ENCODE data around the gene KRTAP6-1. TPM values are rescaled to one million over a fixed set of nuclear protein-coding genes. Genes with fewer than 3 reads are reported as not detected.

The KRTAP6-1 gene
- total RNA-seq, 2 experiments from 2014 or later = not detected

DNA sequence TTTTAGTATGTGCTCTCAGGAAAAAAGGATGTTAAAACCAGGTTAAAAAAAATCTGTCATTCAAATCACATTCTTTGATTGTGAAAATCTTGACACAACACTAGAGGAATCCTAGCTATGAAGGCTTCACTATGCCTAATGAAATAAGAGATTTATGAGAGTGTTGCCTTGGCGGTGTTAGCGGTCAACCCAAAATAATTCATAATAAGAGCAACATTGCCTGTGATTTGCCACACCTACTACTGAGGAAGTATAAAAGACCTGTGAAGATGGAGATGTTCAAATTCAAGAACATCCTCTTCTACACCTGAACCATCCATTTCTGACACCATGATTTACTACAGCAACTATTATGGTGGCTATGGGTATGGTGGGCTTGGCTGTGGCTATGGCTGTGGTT lies 2.4 kb upstream of the KRTAP6-1 start, which contains the start of gene KRTAP20-1:
TSS of gene KRTAP20-1 (plus strand) at position 301 of the 400 bp plus-strand sequence. CDS start at position 331, 30 bp downstream.
- no peaks in the 10 kb centered on the region for H4K20me1 ChIP-seq (ENCODE audit: insufficient read depth, low read length)
- H3K79me2 ChIP-seq (ENCODE audit: insufficient read depth, low read depth, low read length) = no peaks in the 10 kb centered on the region
- H3K4me3 ChIP-seq (ENCODE audit: low read depth, low read length, poor library complexity, severe bottlenecking) = no peak within 1 kb of the TSS
- no peaks in the 10 kb centered on the region for H3K4me1 ChIP-seq (ENCODE audit: insufficient read depth, low read length, poor library complexity, severe bottlenecking)
- H2AFZ ChIP-seq (ENCODE audit: low read length) = no peak within 1 kb of the TSS
- H3K27ac ChIP-seq (ENCODE audit: low read depth, low read length, poor library complexity, severe bottlenecking) = no peak within 1 kb of the TSS
- H3K9me2 ChIP-seq (ENCODE audit: insufficient read depth, low read length) = no peaks in the 10 kb centered on the region
- TF ChIP-seq, protein P1, sequence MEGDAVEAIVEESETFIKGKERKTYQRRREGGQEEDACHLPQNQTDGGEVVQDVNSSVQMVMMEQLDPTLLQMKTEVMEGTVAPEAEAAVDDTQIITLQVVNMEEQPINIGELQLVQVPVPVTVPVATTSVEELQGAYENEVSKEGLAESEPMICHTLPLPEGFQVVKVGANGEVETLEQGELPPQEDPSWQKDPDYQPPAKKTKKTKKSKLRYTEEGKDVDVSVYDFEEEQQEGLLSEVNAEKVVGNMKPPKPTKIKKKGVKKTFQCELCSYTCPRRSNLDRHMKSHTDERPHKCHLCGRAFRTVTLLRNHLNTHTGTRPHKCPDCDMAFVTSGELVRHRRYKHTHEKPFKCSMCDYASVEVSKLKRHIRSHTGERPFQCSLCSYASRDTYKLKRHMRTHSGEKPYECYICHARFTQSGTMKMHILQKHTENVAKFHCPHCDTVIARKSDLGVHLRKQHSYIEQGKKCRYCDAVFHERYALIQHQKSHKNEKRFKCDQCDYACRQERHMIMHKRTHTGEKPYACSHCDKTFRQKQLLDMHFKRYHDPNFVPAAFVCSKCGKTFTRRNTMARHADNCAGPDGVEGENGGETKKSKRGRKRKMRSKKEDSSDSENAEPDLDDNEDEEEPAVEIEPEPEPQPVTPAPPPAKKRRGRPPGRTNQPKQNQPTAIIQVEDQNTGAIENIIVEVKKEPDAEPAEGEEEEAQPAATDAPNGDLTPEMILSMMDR (conservative IDR thresholded peaks at IDR 0.05; ENCODE audit: low read length) = no peak
- no peak for DNase-seq (ENCODE audit: low spot score)
- intact Hi-C loops (cut with micrococcal nuclease; ENCODE audit: unreplicated experiment) = no loop called here
- ChIA-PET POLR2A (no interaction called here), CTCF (ENCODE audit: unreplicated experiment) (no interaction called here)
- no peaks in the 10 kb centered on the region for H3K36me3 ChIP-seq (ENCODE audit: insufficient read depth, low read length)
- H3K9me3 ChIP-seq (ENCODE audit: low read length) = no peaks in the 10 kb centered on the region
- BruUV-seq (replicated peaks) = no TSS peak
- no peak within 1 kb of the TSS for H3K4me2 ChIP-seq (ENCODE audit: low read length)

DNA sequence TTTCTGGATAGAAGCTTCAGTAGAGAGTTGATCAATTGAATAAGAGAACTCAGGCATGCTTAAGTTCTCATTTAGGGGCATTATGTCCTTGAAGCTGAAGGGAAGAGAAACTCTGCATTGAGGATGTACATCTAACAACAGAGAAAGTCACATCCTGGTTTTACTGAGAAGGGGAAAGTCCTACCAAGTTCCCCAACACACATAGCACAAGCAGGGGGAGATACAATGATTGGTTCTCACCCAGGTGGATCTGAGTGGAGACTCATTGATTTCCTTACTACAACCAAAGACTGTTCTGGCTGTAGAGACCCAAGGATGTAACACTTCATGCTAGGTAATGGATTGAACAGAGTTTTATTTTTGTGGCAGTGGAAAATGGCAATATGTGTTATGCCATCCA lies 1.5 kb upstream of the KRTAP6-1 start:
- Histone ChIP-seq H2AFZ (ENCODE audit: low read length) (no peak overlapping the region), H3K36me3 (ENCODE audit: insufficient read depth, low read length) (no peaks in the 10 kb centered on the region), H3K27ac (ENCODE audit: low read depth, low read length, poor library complexity, severe bottlenecking) (no peak overlapping the region), H3K4me2 (ENCODE audit: low read length) (no peak overlapping the region), H3K4me3 (ENCODE audit: low read depth, low read length, poor library complexity, severe bottlenecking) (no peak overlapping the region), H3K9me2 (ENCODE audit: insufficient read depth, low read length) (no peaks in the 10 kb centered on the region), H3K9me3 (ENCODE audit: low read length) (no peaks in the 10 kb centered on the region), H3K4me1 (ENCODE audit: insufficient read depth, low read length, poor library complexity, severe bottlenecking) (no peaks in the 10 kb centered on the region), H3K79me2 (ENCODE audit: insufficient read depth, low read depth, low read length) (no peaks in the 10 kb centered on the region), H4K20me1 (ENCODE audit: insufficient read depth, low read length) (no peaks in the 10 kb centered on the region)
- intact Hi-C loops (cut with micrococcal nuclease; ENCODE audit: unreplicated experiment) = no loop called here
- BruUV-seq (replicated peaks) = no TSS peak
- CTCF ChIA-PET (ENCODE audit: unreplicated experiment) = no interaction called here
- POLR2A ChIA-PET = no interaction called here
- TF ChIP-seq, protein P1 (conservative IDR thresholded peaks at IDR 0.05; ENCODE audit: low read length) = no peak
- no peak for TF ChIP-seq EZH2phosphoT487 (IDR thresholded peaks at IDR 0.05; ENCODE audit: borderline replicate concordance, low read depth, low read length)
- no peak for DNase-seq (ENCODE audit: low spot score)

DNA sequence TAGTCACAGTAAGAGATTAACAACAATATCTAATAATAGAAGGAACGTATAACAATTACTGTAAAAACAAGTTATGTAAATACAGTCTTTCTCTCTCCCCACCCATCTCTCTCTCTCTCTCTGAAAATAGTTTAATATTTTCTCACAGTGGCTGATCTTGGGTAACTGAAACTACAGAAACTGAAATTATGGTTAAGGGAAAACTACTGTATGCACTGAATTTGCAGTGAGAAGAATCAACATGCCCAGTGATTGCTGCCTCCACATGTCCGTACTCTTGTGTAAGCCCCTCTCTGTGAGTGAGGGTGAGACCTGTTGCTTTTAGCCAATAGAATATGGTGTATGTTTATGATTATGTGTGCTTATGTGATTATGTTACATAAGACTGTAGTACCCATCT lies 1.6 kb downstream of the KRTAP6-1 start:
- Histone ChIP-seq H3K9me3 (ENCODE audit: low read length) (no peaks in the 10 kb centered on the region), H3K4me3 (ENCODE audit: low read depth, low read length, poor library complexity, severe bottlenecking) (no peak overlapping the region), H3K36me3 (ENCODE audit: insufficient read depth, low read length) (no peaks in the 10 kb centered on the region), H3K9me2 (ENCODE audit: insufficient read depth, low read length) (no peaks in the 10 kb centered on the region), H3K4me2 (ENCODE audit: low read length) (no peak overlapping the region), H4K20me1 (ENCODE audit: insufficient read depth, low read length) (no peaks in the 10 kb centered on the region), H3K27ac (ENCODE audit: low read depth, low read length, poor library complexity, severe bottlenecking) (no peak overlapping the region), H2AFZ (ENCODE audit: low read length) (no peak overlapping the region), H3K4me1 (ENCODE audit: insufficient read depth, low read length, poor library complexity, severe bottlenecking) (no peaks in the 10 kb centered on the region), H3K79me2 (ENCODE audit: insufficient read depth, low read depth, low read length) (no peaks in the 10 kb centered on the region)
- no TSS peak for BruUV-seq (replicated peaks)
- intact Hi-C loops (cut with micrococcal nuclease; ENCODE audit: unreplicated experiment) = no loop called here
- ChIA-PET CTCF (ENCODE audit: unreplicated experiment) (no interaction called here), POLR2A (no interaction called here)
- DNase-seq (ENCODE audit: low spot score) = no peak
- TF ChIP-seq EZH2phosphoT487 (IDR thresholded peaks at IDR 0.05; ENCODE audit: borderline replicate concordance, low read depth, low read length) = no peak
- TF ChIP-seq, protein P1 (conservative IDR thresholded peaks at IDR 0.05; ENCODE audit: low read length) = no peak
